GM12892 (cell line): Measurements from ENCODE around the gene NUPR1.
"Not testable (repeated sequence)": the region's sequence is repeated elsewhere in the genome, so short reads cannot be mapped to it uniquely, and the experiment has no call there.

Source experiments
- DNase-seq: peaks from one replicate; pipeline ENCODE4 v3.0.0; 2011; ENCODE audit not compliant: insufficient read length
- FAIRE-seq: peaks from 2 replicates; lab custom pipeline; 2011; peaks lifted over from hg19 to GRCh38; lab: Jason Lieb, UNC
- POLR2A ChIP-seq: IDR thresholded peaks from 2 replicates; pipeline ENCODE4 v1.6.1; 2011; ENCODE audit warnings: low read depth, low read length, control low read depth
- POLR2AphosphoS5 ChIP-seq: IDR thresholded peaks from 2 replicates; pipeline ENCODE4 v1.6.1; 2011; ENCODE audit warnings: low read depth, low read length, control low read depth
- TAF1 ChIP-seq: IDR thresholded peaks from 2 replicates; pipeline ENCODE4 v1.6.1; 2011; ENCODE audit warnings: low read depth, mild to moderate bottlenecking, control low read depth, low read length, borderline replicate concordance

The NUPR1 gene

DNA sequence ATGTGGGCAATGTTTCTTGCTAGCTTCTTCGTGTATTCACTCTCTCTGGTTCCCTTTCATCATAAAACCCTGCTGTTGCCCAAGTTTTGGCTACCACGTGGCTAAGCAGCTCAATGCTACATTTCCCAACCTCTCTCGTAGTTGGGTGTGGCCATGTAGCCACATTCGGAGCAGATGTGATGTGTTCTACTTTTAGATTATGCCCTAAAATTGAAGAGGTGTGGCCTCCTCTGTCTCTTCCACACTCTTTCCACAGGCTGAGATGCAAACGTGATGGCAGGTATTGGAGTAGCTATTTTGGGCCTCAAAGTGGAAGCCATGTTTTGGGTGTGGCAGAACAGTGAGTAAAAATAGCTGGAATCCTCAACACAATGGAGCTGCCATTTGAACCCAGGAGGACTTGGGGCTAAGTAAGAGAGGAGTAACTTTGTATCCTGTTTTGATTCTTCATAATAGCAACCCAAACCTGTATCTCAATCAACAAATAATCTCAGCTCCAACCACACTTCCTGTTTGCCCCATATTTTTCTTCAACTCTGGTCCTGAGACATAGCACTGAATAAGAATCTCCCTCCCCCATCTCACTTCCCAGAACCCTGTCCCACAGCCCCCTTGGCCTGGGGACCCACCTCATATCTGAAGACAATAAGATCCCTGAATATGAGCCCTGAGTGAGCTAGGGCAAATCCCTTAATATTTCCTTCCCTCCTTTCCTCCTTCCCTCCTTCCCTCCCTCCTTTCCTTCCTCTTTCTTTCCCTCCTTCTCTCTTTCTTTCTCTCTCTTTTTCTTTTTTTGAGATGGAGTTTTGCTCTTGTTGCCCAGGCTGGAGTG lies 4.0 kb downstream of the NUPR1 start:
- TF ChIP-seq POLR2AphosphoS5 (no peak), POLR2A (no peak), TAF1 (no peak)
- FAIRE-seq (no peak), DNase-seq (no peak)

DNA sequence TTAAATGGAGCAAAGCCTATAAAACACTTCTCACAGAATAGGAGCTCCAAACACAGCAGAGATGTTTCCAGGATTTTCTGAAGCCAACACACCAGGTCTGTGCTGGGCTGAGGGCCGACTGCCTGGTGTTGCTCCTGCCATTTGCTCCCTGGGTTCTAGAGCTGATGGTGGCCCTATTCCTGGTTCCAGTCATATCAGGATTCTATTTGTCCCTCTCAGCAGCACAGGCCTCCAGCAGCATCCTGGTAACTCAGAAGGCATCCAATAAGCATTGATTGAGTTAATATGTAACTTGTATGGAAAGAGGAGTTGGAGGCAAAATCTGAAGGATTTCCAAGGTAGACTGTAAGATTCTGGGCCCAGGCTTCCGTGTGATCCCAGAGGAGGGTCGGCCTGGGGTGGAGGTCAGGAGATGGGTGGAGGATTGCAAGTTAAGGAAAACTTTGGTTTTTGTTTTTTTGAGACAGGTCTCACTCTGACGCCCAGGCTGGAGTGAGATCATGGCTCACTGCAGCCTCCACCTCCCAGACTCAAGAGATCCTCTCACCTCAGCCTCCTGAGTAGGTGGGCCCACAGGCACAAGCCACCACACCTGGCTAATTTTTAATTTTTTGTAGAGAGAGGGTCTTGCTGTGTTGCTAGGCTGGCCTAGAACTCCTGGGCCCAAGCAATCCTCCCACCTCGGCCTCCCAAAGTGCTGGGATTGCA lies 5.7 kb downstream of the NUPR1 start:
- TF ChIP-seq POLR2AphosphoS5 (no peak), TAF1 (no peak), POLR2A (no peak)
- DNase-seq = no peak
- FAIRE-seq = no peak

DNA sequence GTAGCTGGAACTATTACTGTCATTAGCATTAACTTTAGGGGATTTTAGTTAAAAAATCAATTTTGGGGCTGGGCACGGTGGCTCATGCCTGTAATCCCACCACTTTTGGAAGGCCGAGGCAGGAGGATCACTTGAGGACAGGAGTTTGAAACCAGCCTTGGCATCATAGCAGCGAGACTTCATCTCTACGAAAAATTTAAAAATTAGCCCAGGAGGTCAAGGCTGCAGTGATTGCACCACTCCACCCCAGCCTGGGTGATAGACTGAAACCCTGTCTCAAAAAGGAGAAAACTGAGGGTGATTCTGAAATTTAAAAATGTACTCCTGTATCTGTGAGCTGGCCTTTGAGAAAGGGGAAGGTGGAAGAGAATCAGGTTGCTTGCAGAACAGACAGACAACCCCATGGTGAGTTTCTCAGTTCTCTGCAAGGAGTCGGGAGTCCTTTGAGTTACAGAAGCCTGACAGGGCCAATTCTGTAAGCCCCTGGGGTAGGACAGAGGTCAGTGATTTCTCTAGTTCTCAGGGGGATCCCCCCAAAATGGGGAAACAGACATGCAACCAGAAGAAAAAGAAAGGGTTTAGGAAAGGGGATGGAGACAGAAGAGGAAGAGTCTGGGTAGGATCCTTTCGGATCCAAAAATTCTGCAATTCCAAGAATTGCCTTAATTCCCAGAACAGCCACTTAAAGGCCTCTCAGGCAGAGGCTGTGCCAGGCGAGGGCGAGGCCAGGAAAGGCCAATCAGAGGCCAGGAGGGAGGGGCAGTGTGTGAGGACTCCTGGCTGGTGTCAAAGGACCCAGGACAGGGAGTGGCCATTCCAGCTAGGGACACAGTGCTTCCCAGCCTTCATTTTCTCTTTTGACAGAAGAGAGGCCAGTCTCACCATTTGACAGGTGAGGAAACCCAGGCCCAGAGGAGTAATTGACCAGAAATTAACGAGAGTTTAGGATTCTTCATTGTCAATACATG lies 6.7 kb downstream of the NUPR1 start:
- DNase-seq (no peak), FAIRE-seq (no peak)
- no peak for TF ChIP-seq TAF1

- TF ChIP-seq POLR2AphosphoS5 = no peak
- TF ChIP-seq POLR2A = no peak
- TF ChIP-seq TAF1 = no peak
- no peak for FAIRE-seq
- no peak for DNase-seq
Observed at GRCh38 chr16:28529124-28529523, 9.7 kb downstream of the NUPR1 start.

- FAIRE-seq (no peak), DNase-seq (no peak)
- no peak for TF ChIP-seq POLR2A
- TF ChIP-seq TAF1 = no peak
- TF ChIP-seq POLR2AphosphoS5 = no peak
Observed at GRCh38 chr16:28528463-28528867, 10.3 kb downstream of the NUPR1 start.

- DNase-seq (no peak), FAIRE-seq (no peak)
- no peak for TF ChIP-seq POLR2AphosphoS5
- TF ChIP-seq POLR2A = no peak
- TF ChIP-seq TAF1 = no peak
Observed at GRCh38 chr16:28527985-28528384, 10.8 kb downstream of the NUPR1 start.

GRCh38 chr16:28527100-28527785 lies 11.5 kb downstream of the NUPR1 start:
- FAIRE-seq, DNase-seq: not testable (repeated sequence)

DNA sequence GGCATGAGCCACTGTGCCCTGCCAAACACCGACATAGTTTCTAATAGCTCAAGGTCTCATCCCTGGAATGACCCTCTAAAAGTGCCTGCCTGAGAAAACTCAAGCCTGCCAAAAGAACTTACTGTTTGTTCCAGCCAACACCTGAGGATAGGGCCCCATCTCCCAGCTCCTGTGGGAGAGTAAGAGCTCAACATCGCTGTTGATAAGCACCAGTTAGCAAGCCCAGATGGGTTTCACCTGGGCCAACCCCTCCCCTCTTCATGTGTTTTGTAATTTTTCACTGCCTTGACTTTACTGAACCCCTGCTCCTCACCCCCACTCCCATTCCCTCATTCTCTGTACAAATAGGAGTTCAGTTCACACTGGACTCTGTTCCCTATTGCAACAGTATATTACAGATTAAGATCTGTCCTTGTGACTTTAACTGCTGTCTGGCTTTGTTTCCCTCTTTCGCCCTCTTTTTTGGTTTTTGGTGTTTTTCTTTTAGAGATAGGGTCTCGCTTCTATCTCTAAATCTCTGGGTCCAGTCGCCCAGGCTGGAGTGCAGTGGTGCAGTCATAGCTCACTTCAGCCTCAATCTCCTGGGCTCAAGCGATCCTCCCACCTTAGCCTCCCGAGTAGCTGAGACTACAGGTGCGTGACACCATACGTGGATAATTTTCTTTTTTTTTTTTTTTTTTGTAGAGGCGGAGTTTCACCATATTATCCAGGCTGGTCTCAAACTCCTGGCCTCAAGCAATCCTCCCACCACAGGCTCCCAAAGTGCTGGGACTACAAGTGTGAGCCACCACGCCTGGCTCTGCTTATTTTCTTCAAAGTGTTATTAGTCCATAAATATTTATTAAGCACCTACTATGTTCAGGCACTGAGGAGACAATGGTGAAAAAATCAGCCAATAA lies 12.3 kb downstream of the NUPR1 start:
- no peak for DNase-seq
- no peak for FAIRE-seq
- TF ChIP-seq TAF1 (no peak), POLR2A (no peak), POLR2AphosphoS5 (no peak)

DNA sequence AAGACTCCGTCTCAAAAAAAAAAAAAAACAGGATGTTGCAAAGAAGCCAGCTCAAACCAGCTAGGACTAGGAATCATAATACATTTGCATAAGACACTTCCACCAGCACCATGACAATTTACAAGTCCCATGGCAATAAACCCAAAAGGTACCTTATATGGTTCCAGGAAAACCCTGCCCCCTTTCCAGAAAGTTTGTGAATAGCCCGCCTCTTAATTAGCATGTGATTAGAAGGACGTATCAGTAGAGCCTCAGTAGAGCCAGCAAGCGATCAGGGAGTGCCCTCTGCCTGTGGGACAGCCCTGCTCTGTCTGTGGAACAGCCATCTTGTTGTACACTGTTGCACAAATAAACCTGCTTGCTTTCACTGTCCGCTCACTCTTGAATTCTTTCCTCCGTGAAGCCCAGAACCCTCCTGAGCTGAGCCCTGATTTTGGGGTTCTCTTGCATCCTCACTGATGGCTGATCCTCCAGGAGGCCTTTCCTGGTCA lies 14.0 kb downstream of the NUPR1 start:
- DNase-seq (no peak), FAIRE-seq (no peak)
- TF ChIP-seq TAF1 (no peak), POLR2A (no peak), POLR2AphosphoS5 (no peak)

- no peak for FAIRE-seq
- TF ChIP-seq TAF1 = no peak
- TF ChIP-seq POLR2A = no peak
- no peak for TF ChIP-seq POLR2AphosphoS5
- DNase-seq = no peak
Observed at GRCh38 chr16:28522792-28523191, 16.0 kb downstream of the NUPR1 start.
